HFFc6 (cell line): ENCODE results near the gene RGS11. TPM values are rescaled to one million over a fixed set of nuclear protein-coding genes. Genes with fewer than 3 reads are reported as not detected.

Source experiments
- DNase-seq: peaks from one replicate; pipeline ENCODE4 v3.0.0-alpha.2; 2018
- H3K27ac Mint-ChIP-seq: 2 replicates; pipeline ENCODE4 v1.8.0; 2020; ENCODE audit warnings: mild to moderate bottlenecking, mixed read lengths
- H3K27me3 Mint-ChIP-seq: 2 replicates; pipeline ENCODE4 v1.8.0; 2021; ENCODE audit warnings: mild to moderate bottlenecking, moderate library complexity, mixed read lengths; ENCODE audit not compliant: insufficient read depth
- H3K36me3 Mint-ChIP-seq: 2 replicates; pipeline ENCODE4 v1.8.0; 2021; ENCODE audit warnings: low read depth, mixed read lengths
- H3K4me1 Mint-ChIP-seq: 2 replicates; pipeline ENCODE4 v1.8.0; 2020; ENCODE audit warnings: low read depth, mixed read lengths
- H3K4me3 Mint-ChIP-seq: 2 replicates; pipeline ENCODE4 v1.8.0; 2020; ENCODE audit warnings: mild to moderate bottlenecking, moderate library complexity, mixed read lengths
- H3K9me3 Mint-ChIP-seq: 2 replicates; pipeline ENCODE4 v1.8.0; 2020; ENCODE audit warnings: mild to moderate bottlenecking, mixed read lengths
- CTCF ChIP-seq: fragments of 200-600 bp; sonication (generic); IDR thresholded peaks from 2 replicates; pipeline ENCODE4 v1.5.0; 2021; ENCODE audit warnings: antibody characterized with exemption, mild to moderate bottlenecking
- total RNA-seq, 6 experiments: library from RNA; stranded (reverse); fragmentation: NEBNext Ultra II Directional; extraction: Animal tissue kit (Norgen Biotek cat#: 25700); gene quantifications; 2 replicates in 1 of 6; 3 replicates in 5 of 6; pipeline ENCODE4 v1.2.3, GENCODE V29; 2021

RGS11 gene
- total RNA-seq, 6 experiments from 2014 or later, result 1.5 to 3.5 (median 2.3) TPM

GRCh38 chr16:285146-286055 lies 9.7 kb upstream of the RGS11 start:
- Mint-ChIP-seq H3K36me3 (peaks cover 10% of the 10 kb centered on the region), H3K4me3 (no peak overlapping the region), H3K4me1 (no peaks in the 10 kb centered on the region), H3K27me3 (peaks cover 2% of the 10 kb centered on the region), H3K9me3 (no peaks in the 10 kb centered on the region), H3K27ac (no peak overlapping the region)
- TF ChIP-seq CTCF, result no peak
- DNase-seq, result no peak

GRCh38 chr16:284204-285120 lies 8.7 kb upstream of the RGS11 start:
- Mint-ChIP-seq H3K4me1 (no peaks in the 10 kb centered on the region), H3K4me3 (no peak overlapping the region), H3K36me3 (peaks cover 10% of the 10 kb centered on the region), H3K27ac (no peak overlapping the region), H3K27me3 (peaks cover 2% of the 10 kb centered on the region), H3K9me3 (no peaks in the 10 kb centered on the region)
- DNase-seq, result no peak
- no peak for TF ChIP-seq CTCF

GRCh38 chr16:283033-283805 lies 7.5 kb upstream of the RGS11 start, which contains the start of gene PDIA2:
Gene PDIA2 (plus strand): TSS chr16:283164. CDS start chr16:283170, 6 bp downstream.
- Mint-ChIP-seq H3K4me1 (no peaks in the 10 kb centered on the region), H3K4me3 (no peak within 1 kb of the TSS), H3K9me3 (no peaks in the 10 kb centered on the region), H3K36me3 (peaks cover 10% of the 10 kb centered on the region), H3K27ac (no peak within 1 kb of the TSS), H3K27me3 (peaks cover 2% of the 10 kb centered on the region)
- DNase-seq, result no peak
- no peak for TF ChIP-seq CTCF

- no peak overlapping the region for H3K4me3 Mint-ChIP-seq
- H3K27me3 Mint-ChIP-seq, result peaks cover 5% of the 10 kb centered on the region
- no peaks in the 10 kb centered on the region for H3K4me1 Mint-ChIP-seq
Measured at GRCh38 chr16:282491-282890, 6.7 kb upstream of the RGS11 start.

More at GRCh38 chr16:282491-282890, 6.7 kb upstream of the RGS11 start:
- no peak overlapping the region for H3K27ac Mint-ChIP-seq
- peaks cover 5% of the 10 kb centered on the region; the same call in 1 of the 2 replicates for H3K36me3 Mint-ChIP-seq
- no peaks in the 10 kb centered on the region for H3K9me3 Mint-ChIP-seq
- TF ChIP-seq CTCF, result no peak
- no peak for DNase-seq
